Body of pancreas (tissue), 4 donors: ENCODE measurements around the gene THOP1. TPM values are rescaled to one million over a fixed set of nuclear protein-coding genes. Genes with fewer than 3 reads are reported as not detected.

ENCODE experiments used
- ATAC-seq: fragments of 150-250 bp; one replicate; pipeline ENCODE4 v1.9.1; 2016
- DNase-seq, 4 donors: peaks; one replicate each; pipeline ENCODE4 v3.0.0-alpha.2; 2019
- H3K27ac ChIP-seq, 4 donors: fragments of 200-600 bp; sonication (generic); 1 replicate in 3 of 4; 2 replicates in 1 of 4; pipeline versions ENCODE4 v1.5.1 to v1.6.1; 2016 to 2019; ENCODE audit warnings: mild to moderate bottlenecking in 1 of 4, mixed read lengths in 1 of 4, moderate library complexity in 1 of 4
- H3K27me3 ChIP-seq, 2 donors: fragments of 200-600 bp; sonication (generic); one replicate each; pipeline ENCODE4 v1.6.0; 2016; ENCODE audit warnings: mild to moderate bottlenecking in 1 of 2
- H3K36me3 ChIP-seq, 2 donors: fragments of 200-600 bp; sonication (generic); replicated peaks in 1 of 2; 2 replicates each; pipeline ENCODE4 v1.5.1; 2016; ENCODE audit warnings: low read depth in 2 of 2; ENCODE audit not compliant: insufficient read depth in 1 of 2
- H3K4me1 ChIP-seq: fragments of 200-600 bp; sonication (generic); one replicate; pipeline ENCODE4 v1.6.0; 2016
- H3K4me3 ChIP-seq, 2 donors: fragments of 200-600 bp; sonication (generic); 1 replicate in 1 of 2; 2 replicates in 1 of 2; pipeline ENCODE4 v1.5.1; 2016 to 2019
- H3K9me3 ChIP-seq, 3 donors: fragments of 200-600 bp; sonication (generic); 1 replicate in 2 of 3; 2 replicates in 1 of 3; pipeline ENCODE4 v1.5.1; 2016
- POLR2A ChIP-seq, 3 donors: fragments of 450-650 bp; IDR thresholded peaks; one replicate each; pipeline ENCODE4 v1.6.1; 2016; ENCODE audit warnings: antibody characterized with exemption in 3 of 3, mild to moderate bottlenecking in 2 of 3
- WGBS, 2 donors: methylation state at CpG; one replicate each; pipeline ENCODE4 v1.1.5; 2017; 5-methylcytosine and 5-hydroxymethylcytosine counted together
- intact Hi-C: fragments of 100-400 bp; cut with DNase I; formaldehyde crosslinking; loops from one replicate; pipeline ENCODE4 v1.15.1; 2023
- total RNA-seq, 2 donors: library from RNA; depleted of rRNA; stranded (reverse); fragments of >200 nt; gene quantifications; one replicate each; pipeline ENCODE4 v1.1.0, GENCODE V29; 2016
- TF ChIP-seq, protein P1 (sequence below), 7 experiments: fragments of 450-650 bp in 4 of 7; fragments of 200-600 bp in 3 of 7; sonication (generic) in 3 of 7; IDR thresholded peaks; one replicate each; pipeline ENCODE4 v1.5.1; 2016 to 2019; ENCODE audit warnings: antibody characterized with exemption in 7 of 7

The THOP1 gene
- total RNA-seq, 2 donors from 2014 or later, result 17.5 to 19.7 TPM

GRCh38 chr19:2845107-2845506 is 59.8 kb downstream of the THOP1 start:
- no peaks in the 10 kb centered on the region for H3K27me3 ChIP-seq
- 83 to 100% methylated on average over 2 of the region's 2 CpGs for WGBS, 2 donors
- H3K36me3 ChIP-seq, result no peaks in the 10 kb centered on the region
- no peak for TF ChIP-seq POLR2A (IDR thresholded peaks at IDR 0.05)
- TF ChIP-seq, protein P1, sequence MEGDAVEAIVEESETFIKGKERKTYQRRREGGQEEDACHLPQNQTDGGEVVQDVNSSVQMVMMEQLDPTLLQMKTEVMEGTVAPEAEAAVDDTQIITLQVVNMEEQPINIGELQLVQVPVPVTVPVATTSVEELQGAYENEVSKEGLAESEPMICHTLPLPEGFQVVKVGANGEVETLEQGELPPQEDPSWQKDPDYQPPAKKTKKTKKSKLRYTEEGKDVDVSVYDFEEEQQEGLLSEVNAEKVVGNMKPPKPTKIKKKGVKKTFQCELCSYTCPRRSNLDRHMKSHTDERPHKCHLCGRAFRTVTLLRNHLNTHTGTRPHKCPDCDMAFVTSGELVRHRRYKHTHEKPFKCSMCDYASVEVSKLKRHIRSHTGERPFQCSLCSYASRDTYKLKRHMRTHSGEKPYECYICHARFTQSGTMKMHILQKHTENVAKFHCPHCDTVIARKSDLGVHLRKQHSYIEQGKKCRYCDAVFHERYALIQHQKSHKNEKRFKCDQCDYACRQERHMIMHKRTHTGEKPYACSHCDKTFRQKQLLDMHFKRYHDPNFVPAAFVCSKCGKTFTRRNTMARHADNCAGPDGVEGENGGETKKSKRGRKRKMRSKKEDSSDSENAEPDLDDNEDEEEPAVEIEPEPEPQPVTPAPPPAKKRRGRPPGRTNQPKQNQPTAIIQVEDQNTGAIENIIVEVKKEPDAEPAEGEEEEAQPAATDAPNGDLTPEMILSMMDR (IDR thresholded peaks at IDR 0.05), result no peak
- no peak overlapping the region for H3K27ac ChIP-seq
- H3K4me1 ChIP-seq, result peaks cover 13% of the 10 kb centered on the region
- no peaks in the 10 kb centered on the region for H3K9me3 ChIP-seq
- intact Hi-C loops, result no loop called here
- ATAC-seq, result no peak
- DNase-seq, result no peak
- H3K4me3 ChIP-seq, result no peak overlapping the region

DNA sequence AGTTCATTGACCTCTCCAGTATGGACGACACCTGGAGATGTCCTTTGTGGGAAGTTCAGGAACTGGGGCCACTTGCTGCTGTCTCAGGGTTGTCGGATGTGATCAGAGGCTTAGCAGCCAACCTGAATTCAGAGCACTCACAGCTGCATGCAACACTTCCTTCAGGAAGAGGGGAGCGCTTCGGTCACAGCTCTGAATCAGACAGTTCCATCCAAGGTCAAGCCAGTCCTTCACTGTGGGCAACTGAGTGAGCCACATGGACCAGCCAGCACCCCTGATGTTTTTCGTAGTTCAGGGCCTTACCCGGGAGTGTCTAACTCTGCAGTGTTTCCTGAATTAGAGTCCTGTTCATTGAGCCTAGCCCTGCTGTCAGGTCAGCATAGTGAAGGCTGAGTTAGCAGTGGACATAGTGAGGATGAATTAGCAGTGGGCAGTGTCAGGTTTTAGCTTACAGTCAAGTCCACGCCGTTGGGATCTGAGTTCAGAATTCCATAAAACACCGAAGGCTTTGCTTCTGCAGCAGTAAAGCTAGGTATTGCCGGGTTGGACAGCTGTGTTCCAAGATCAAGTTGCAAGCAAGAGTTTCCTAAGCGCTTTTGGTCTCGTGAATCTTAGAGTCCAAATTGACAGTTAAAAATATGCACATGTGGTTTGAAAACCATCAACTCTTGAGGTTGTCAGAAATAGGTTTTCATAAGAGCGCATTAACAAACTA is 61.0 kb downstream of the THOP1 start:
- no peak for ATAC-seq
- no peak overlapping the region for H3K4me3 ChIP-seq
- no peak overlapping the region for H3K27ac ChIP-seq
- no peak for TF ChIP-seq POLR2A (IDR thresholded peaks at IDR 0.05)
- TF ChIP-seq, protein P1 (IDR thresholded peaks at IDR 0.05), result no peak
- intact Hi-C loops, result no loop called here
- peaks cover 2 to 3% of the 10 kb centered on the region in 2 donors for H3K36me3 ChIP-seq
- DNase-seq, result no peak
- H3K4me1 ChIP-seq, result peaks cover 10% of the 10 kb centered on the region
- no peaks in the 10 kb centered on the region for H3K9me3 ChIP-seq
- 87 to 90% methylated on average over 10 to 13 of the region's 13 CpGs for WGBS, 2 donors
- no peaks in the 10 kb centered on the region for H3K27me3 ChIP-seq

GRCh38 chr19:2847507-2847906 is 62.2 kb downstream of the THOP1 start:
- intact Hi-C loops, result no loop called here
- H3K4me1 ChIP-seq, result peaks cover 3% of the 10 kb centered on the region
- ATAC-seq, result no peak
- H3K36me3 ChIP-seq, result peaks cover 12 to 15% of the 10 kb centered on the region in 2 donors
- H3K9me3 ChIP-seq, result peaks cover 0 to 7% (median 0%) of the 10 kb centered on the region in 3 donors
- no peak for DNase-seq
- WGBS, 2 donors, result 94 to 95% methylated on average over 3 of the region's 3 CpGs
- H3K27ac ChIP-seq, result no peak overlapping the region
- H3K27me3 ChIP-seq, result no peaks in the 10 kb centered on the region
- H3K4me3 ChIP-seq, result no peak overlapping the region
- TF ChIP-seq, protein P1 (IDR thresholded peaks at IDR 0.05), result no peak
- TF ChIP-seq POLR2A (IDR thresholded peaks at IDR 0.05), result no peak

DNA sequence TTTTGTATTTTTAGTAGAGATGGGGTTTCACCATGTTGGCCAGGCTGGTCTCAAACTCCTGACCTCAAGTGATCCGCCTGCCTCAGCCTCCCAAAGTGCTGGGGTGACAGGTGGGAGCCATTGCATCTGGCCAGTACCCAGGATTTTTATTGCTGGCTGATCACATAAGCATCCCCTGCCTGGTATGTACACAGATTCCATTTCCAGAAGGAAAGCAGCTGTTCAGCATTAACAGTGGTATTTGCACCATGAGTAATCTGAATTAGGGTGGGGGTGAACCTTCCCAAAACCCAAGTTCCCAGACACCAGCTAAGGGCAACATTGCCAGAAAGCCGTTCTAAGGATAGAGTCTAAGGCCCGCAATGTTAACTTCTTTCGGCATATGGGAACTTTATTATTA is 63.3 kb downstream of the THOP1 start:
- intact Hi-C loops, result no loop called here
- 86 to 92% methylated on average over 2 to 4 of the region's 4 CpGs for WGBS, 2 donors
- ATAC-seq (no peak), DNase-seq (no peak)
- Histone ChIP-seq H3K27me3 (no peaks in the 10 kb centered on the region), H3K4me1 (no peaks in the 10 kb centered on the region), H3K36me3 (peaks cover 22 to 23% of the 10 kb centered on the region in 2 donors), H3K9me3 (peaks cover 0 to 18% (median 0%) of the 10 kb centered on the region in 3 donors), H3K27ac (no peak overlapping the region), H3K4me3 (no peak overlapping the region)
- TF ChIP-seq, protein P1 (IDR thresholded peaks at IDR 0.05), result no peak
- no peak for TF ChIP-seq POLR2A (IDR thresholded peaks at IDR 0.05)
